Endodermal cell (in vitro differentiated cells): Measurements from ENCODE around the gene SLC24A4. TPM values are rescaled to one million over a fixed set of nuclear protein-coding genes. Genes with fewer than 3 reads are reported as not detected.

Source experiments
- DNase-seq: peaks from one replicate; pipeline ENCODE4 v3.0.0-alpha.2; 2017
- H3K27ac ChIP-seq: 2 replicates; pipeline ENCODE4 v1.5.1; 2013; ENCODE audit warnings: mild to moderate bottlenecking, low read depth, low read length, moderate library complexity
- H3K27me3 ChIP-seq: 2 replicates; pipeline ENCODE4 v1.6.1; 2013; ENCODE audit warnings: mild to moderate bottlenecking, low read length, moderate library complexity; ENCODE audit not compliant: insufficient read depth, control insufficient read depth, poor library complexity, severe bottlenecking
- H3K36me3 ChIP-seq: 2 replicates; pipeline ENCODE4 v1.7.0; 2013; ENCODE audit warnings: mild to moderate bottlenecking, low read length, moderate library complexity; ENCODE audit not compliant: control insufficient read depth, insufficient read depth
- H3K4me1 ChIP-seq: one replicate; pipeline ENCODE4 v1.7.0; 2013; ENCODE audit warnings: low read length; ENCODE audit not compliant: control insufficient read depth, insufficient read depth
- H3K4me3 ChIP-seq: 2 replicates; pipeline ENCODE4 v1.5.1; 2013; ENCODE audit warnings: mild to moderate bottlenecking, low read length, moderate library complexity
- H3K9ac ChIP-seq: 2 replicates; pipeline ENCODE4 v1.6.1; 2013; ENCODE audit warnings: mild to moderate bottlenecking, low read length, moderate library complexity; ENCODE audit not compliant: poor library complexity, severe bottlenecking; ENCODE audit errors: extremely low read depth
- H3K9me3 ChIP-seq: 2 replicates; pipeline ENCODE4 v1.6.1; 2013; ENCODE audit warnings: mild to moderate bottlenecking, low read length, moderate library complexity; ENCODE audit not compliant: control insufficient read depth
- H3K27ac Mint-ChIP-seq: 2 replicates; pipeline ENCODE4 v1.8.0; 2020; ENCODE audit warnings: mixed read lengths
- H3K27me3 Mint-ChIP-seq: 2 replicates; pipeline ENCODE4 v1.8.0; 2021; ENCODE audit warnings: mild to moderate bottlenecking, mixed read lengths; ENCODE audit not compliant: insufficient read depth
- H3K36me3 Mint-ChIP-seq: 2 replicates; pipeline ENCODE4 v1.8.0; 2020; ENCODE audit warnings: low read depth, mixed read lengths
- H3K4me1 Mint-ChIP-seq: 2 replicates; pipeline ENCODE4 v1.8.0; 2020; ENCODE audit warnings: mixed read lengths
- H3K4me3 Mint-ChIP-seq: 2 replicates; pipeline ENCODE4 v1.8.0; 2020; ENCODE audit warnings: mild to moderate bottlenecking, moderate library complexity, mixed read lengths
- H3K9me3 Mint-ChIP-seq: 2 replicates; pipeline ENCODE4 v1.8.0; 2020; ENCODE audit warnings: mild to moderate bottlenecking, mixed read lengths
- WGBS, 2 experiments: methylation state at CpG; one replicate each; pipeline versions ENCODE4 v1.1.5 to v1.1.7; 2013; ENCODE audit warnings: missing lambda C conversion rate in 2 of 2, mixed read lengths in 1 of 2; ENCODE audit not compliant: insufficient coverage in 1 of 2, insufficient read length in 1 of 2; 5-methylcytosine and 5-hydroxymethylcytosine counted together
- total RNA-seq, 2 donors: library from RNA; stranded (reverse); fragmentation: NEBNext Ultra II Directional in 1 of 2; extraction: Animal tissue kit (Norgen Biotek cat#: 25700) in 1 of 2; gene quantifications; 2 replicates in 1 of 2; 3 replicates in 1 of 2; pipeline ENCODE4 v1.2.1, GENCODE V29; 2021
- TF ChIP-seq, protein P1 (sequence below): fragments of 200-600 bp; sonication (generic); conservative IDR thresholded peaks from 2 replicates; pipeline ENCODE4 v1.5.0; 2021; ENCODE audit warnings: antibody characterized with exemption, mild to moderate bottlenecking

SLC24A4 gene
- total RNA-seq, 2 donors from 2014 or later = 0.09 to 0.29 TPM

DNA sequence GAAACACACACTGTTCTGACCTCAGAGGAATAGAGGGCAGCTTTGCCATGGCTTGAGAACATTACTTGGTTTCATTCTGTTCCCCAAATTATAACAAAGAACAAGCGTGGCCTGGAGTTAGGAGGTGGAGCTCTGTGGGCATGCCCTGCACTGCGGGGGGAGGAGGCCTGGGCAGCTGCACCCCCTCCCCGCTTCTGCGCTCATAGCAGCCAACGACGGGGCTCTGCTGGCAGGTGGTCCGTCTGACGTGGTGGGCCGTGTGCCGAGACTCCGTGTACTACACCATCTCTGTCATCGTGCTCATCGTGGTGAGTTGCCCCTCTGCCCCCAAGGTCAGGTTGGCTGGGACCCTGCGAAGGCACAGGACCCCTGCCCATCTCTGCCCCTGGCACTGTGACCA, 120.2 kb downstream of the SLC24A4 start:
- no peaks in the 10 kb centered on the region for H3K36me3 ChIP-seq
- H3K27me3 Mint-ChIP-seq = peaks cover 2% of the 10 kb centered on the region

DNA sequence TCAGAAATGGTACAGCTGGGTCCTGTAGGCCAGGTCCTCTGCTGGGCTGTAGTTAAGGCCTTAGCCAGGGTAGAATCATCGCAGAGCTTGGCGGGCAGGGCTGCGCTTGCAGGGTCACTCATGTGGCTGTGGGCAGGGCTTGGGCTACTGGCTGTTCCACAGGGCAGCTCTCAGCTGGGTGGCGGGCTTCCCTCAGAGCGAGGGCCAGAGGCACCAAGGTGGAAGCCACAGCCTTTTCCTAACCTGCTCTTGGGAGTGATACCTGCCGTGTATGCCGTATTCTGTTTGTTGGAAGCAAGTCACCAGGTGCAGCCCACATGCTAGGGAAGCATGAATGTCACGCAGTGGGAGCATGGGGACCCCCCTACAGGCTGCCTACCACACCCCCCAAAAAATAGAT, 120.8 kb downstream of the SLC24A4 start:
- H3K27ac Mint-ChIP-seq = no peak overlapping the region
- TF ChIP-seq, protein P1, sequence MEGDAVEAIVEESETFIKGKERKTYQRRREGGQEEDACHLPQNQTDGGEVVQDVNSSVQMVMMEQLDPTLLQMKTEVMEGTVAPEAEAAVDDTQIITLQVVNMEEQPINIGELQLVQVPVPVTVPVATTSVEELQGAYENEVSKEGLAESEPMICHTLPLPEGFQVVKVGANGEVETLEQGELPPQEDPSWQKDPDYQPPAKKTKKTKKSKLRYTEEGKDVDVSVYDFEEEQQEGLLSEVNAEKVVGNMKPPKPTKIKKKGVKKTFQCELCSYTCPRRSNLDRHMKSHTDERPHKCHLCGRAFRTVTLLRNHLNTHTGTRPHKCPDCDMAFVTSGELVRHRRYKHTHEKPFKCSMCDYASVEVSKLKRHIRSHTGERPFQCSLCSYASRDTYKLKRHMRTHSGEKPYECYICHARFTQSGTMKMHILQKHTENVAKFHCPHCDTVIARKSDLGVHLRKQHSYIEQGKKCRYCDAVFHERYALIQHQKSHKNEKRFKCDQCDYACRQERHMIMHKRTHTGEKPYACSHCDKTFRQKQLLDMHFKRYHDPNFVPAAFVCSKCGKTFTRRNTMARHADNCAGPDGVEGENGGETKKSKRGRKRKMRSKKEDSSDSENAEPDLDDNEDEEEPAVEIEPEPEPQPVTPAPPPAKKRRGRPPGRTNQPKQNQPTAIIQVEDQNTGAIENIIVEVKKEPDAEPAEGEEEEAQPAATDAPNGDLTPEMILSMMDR = no peak
- Histone ChIP-seq H3K9me3 (peaks cover 4% of the 10 kb centered on the region), H3K4me1 (no peaks in the 10 kb centered on the region), H3K27me3 (no peaks in the 10 kb centered on the region), H3K4me3 (no peak overlapping the region), H3K36me3 (no peaks in the 10 kb centered on the region), H3K27ac (no peak overlapping the region), H3K9ac (no peak overlapping the region)
- no peak for DNase-seq
- peaks cover 2% of the 10 kb centered on the region for H3K27me3 Mint-ChIP-seq
- H3K9me3 Mint-ChIP-seq = peaks cover 10% of the 10 kb centered on the region
- H3K4me1 Mint-ChIP-seq = no peaks in the 10 kb centered on the region
- no peak overlapping the region for H3K4me3 Mint-ChIP-seq
- no peaks in the 10 kb centered on the region for H3K36me3 Mint-ChIP-seq
- 91 to 100% methylated on average over 7 to 8 of the region's 8 CpGs for WGBS, 2 experiments

More for the DNA sequence above, 120.2 kb downstream of the SLC24A4 start:
- Histone ChIP-seq H3K9ac (no peak overlapping the region), H3K4me3 (no peak overlapping the region), H3K4me1 (no peaks in the 10 kb centered on the region), H3K27me3 (no peaks in the 10 kb centered on the region), H3K9me3 (peaks cover 4% of the 10 kb centered on the region), H3K27ac (no peak overlapping the region)
- TF ChIP-seq, protein P1 = no peak
- Mint-ChIP-seq H3K4me1 (no peaks in the 10 kb centered on the region), H3K27ac (no peak overlapping the region), H3K36me3 (no peaks in the 10 kb centered on the region), H3K9me3 (peaks cover 10% of the 10 kb centered on the region), H3K4me3 (no peak overlapping the region)
- DNase-seq = no peak
- 90% methylated on average over 4 to 14 of the region's 14 CpGs for WGBS, 2 experiments

- Histone ChIP-seq H3K27me3 (no peaks in the 10 kb centered on the region), H3K27ac (no peak overlapping the region), H3K36me3 (no peaks in the 10 kb centered on the region), H3K4me3 (no peak overlapping the region), H3K4me1 (peaks cover 6% of the 10 kb centered on the region), H3K9me3 (peaks cover 4% of the 10 kb centered on the region), H3K9ac (no peak overlapping the region)
- TF ChIP-seq, protein P1 = no peak
- no peak overlapping the region for H3K27ac Mint-ChIP-seq
- H3K36me3 Mint-ChIP-seq = no peaks in the 10 kb centered on the region
- peaks cover 1% of the 10 kb centered on the region for H3K27me3 Mint-ChIP-seq
- 90 to 98% methylated on average over 5 of the region's 5 CpGs for WGBS, 2 experiments
- peaks cover 10% of the 10 kb centered on the region for H3K9me3 Mint-ChIP-seq
- H3K4me1 Mint-ChIP-seq = peaks cover 6% of the 10 kb centered on the region
- H3K4me3 Mint-ChIP-seq = no peak overlapping the region
- DNase-seq = no peak
Measured at GRCh38 chr14:92446771-92447170, 123.8 kb downstream of the SLC24A4 start.
